Astrocyte of the spinal cord (primary cell): ENCODE measurements around the gene RBKS.

Source experiments
- DNase-seq: peaks from one replicate; pipeline ENCODE4 v3.0.0; 2011; ENCODE audit warnings: low read depth, low spot score
- H3K4me3 ChIP-seq: 2 replicates; pipeline ENCODE4 v1.5.1; 2011; ENCODE audit warnings: low read depth, mild to moderate bottlenecking, low read length, moderate library complexity
- CTCF ChIP-seq: IDR thresholded peaks from 2 replicates; pipeline ENCODE4 v1.5.1; 2012; ENCODE audit warnings: low read depth, mild to moderate bottlenecking, low read length, inconsistent platforms
- in situ Hi-C: cut with HindIII; loops from 2 replicates; pipeline ENCODE4 v1.10.0; 2017; ENCODE audit warnings: low sequenced_read_pairs

RBKS gene

GRCh38 chr2:27922842-27923241 is 32.7 kb upstream of the RBKS start:
- DNase-seq = no peak
- in situ Hi-C loops = no loop called here
- TF ChIP-seq CTCF = no peak
- H3K4me3 ChIP-seq = no peak overlapping the region

GRCh38 chr2:27921880-27922547 is 31.8 kb upstream of the RBKS start:
- DNase-seq = no peak
- TF ChIP-seq CTCF = no peak
- in situ Hi-C loops = no loop called here
- no peak overlapping the region for H3K4me3 ChIP-seq

GRCh38 chr2:27921424-27921823 is 31.2 kb upstream of the RBKS start:
- no peak for DNase-seq
- H3K4me3 ChIP-seq = no peak overlapping the region
- in situ Hi-C loops = no loop called here
- TF ChIP-seq CTCF = no peak

- DNase-seq = peak; percentile 72
- in situ Hi-C loops = no loop called here
- no peak for TF ChIP-seq CTCF
- no peak overlapping the region for H3K4me3 ChIP-seq
These were observed 30.1 kb upstream of the RBKS start for GRCh38 chr2:27920148-27920885.

GRCh38 chr2:27916293-27916995 is 26.3 kb upstream of the RBKS start:
- in situ Hi-C loops = no loop called here
- DNase-seq = no peak
- no peak overlapping the region for H3K4me3 ChIP-seq
- no peak for TF ChIP-seq CTCF

GRCh38 chr2:27915874-27916273 is 25.7 kb upstream of the RBKS start:
- in situ Hi-C loops = no loop called here
- H3K4me3 ChIP-seq = no peak overlapping the region
- DNase-seq = no peak
- TF ChIP-seq CTCF = no peak
